Lower leg skin (tissue), 3 donors: ENCODE results near the gene NME8.

Source experiments
- POLR2A ChIP-seq, 2 donors: fragments of 450-650 bp; IDR thresholded peaks; one replicate each; pipeline ENCODE4 v1.6.1; 2016 to 2017; ENCODE audit warnings: antibody characterized with exemption in 2 of 2, mild to moderate bottlenecking in 1 of 2, moderate library complexity in 1 of 2
- TF ChIP-seq, protein P1 (sequence below), 3 donors: fragments of 450-650 bp; IDR thresholded peaks; one replicate each; pipeline ENCODE4 v1.5.1; 2016; ENCODE audit warnings: antibody characterized with exemption in 3 of 3, mild to moderate bottlenecking in 3 of 3, moderate library complexity in 2 of 3

DNA sequence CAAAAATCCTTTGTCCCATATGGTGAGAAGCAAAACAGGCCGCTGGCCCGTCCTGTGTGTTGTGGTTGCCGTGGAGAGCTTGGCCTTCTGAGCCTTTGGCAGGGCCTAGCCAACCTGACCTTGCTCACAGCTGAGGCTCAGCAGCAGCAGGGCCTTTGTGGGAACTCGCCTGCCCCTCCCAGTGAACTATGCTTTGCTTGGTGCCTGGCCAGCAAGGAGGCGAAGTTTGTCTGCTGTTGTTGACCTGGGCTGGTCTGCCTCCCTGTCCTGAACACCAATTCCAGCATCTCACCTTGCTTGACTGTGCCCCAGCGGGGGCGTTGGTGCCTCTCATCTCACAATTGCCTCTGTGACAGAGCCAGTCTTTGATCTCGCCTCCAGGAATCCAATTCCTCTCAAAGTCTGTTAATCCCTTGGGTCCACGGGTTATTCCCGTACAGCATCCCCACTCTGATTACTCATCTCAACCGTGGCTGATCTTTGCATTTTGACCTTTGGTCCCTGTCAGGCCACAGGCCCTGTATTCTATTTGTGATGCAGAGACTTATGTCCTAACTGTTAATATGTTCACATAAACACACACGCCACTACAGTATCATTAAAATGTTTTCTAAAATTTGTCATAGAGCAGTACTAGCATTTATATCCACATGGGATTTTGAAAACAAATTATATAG lies 94.7 kb downstream of the NME8 start:
- TF ChIP-seq, protein P1, sequence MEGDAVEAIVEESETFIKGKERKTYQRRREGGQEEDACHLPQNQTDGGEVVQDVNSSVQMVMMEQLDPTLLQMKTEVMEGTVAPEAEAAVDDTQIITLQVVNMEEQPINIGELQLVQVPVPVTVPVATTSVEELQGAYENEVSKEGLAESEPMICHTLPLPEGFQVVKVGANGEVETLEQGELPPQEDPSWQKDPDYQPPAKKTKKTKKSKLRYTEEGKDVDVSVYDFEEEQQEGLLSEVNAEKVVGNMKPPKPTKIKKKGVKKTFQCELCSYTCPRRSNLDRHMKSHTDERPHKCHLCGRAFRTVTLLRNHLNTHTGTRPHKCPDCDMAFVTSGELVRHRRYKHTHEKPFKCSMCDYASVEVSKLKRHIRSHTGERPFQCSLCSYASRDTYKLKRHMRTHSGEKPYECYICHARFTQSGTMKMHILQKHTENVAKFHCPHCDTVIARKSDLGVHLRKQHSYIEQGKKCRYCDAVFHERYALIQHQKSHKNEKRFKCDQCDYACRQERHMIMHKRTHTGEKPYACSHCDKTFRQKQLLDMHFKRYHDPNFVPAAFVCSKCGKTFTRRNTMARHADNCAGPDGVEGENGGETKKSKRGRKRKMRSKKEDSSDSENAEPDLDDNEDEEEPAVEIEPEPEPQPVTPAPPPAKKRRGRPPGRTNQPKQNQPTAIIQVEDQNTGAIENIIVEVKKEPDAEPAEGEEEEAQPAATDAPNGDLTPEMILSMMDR (IDR thresholded peaks at IDR 0.05), result peak in 1 of 3 donors; percentile 90
- TF ChIP-seq POLR2A (IDR thresholded peaks at IDR 0.05), result no peak
